Glutamatergic neuron (in vitro differentiated cells): ENCODE measurements around the gene MYL5. TPM values are rescaled to one million over a fixed set of nuclear protein-coding genes. Genes with fewer than 3 reads are reported as not detected.
"Not testable (repeated sequence)": the region's sequence is repeated elsewhere in the genome, so short reads cannot be mapped to it uniquely, and the experiment has no call there.

ENCODE experiments used
- DNase-seq: peaks from one replicate; pipeline ENCODE4 v3.0.0; 2022
- H3K27ac Mint-ChIP-seq: one replicate; pipeline ENCODE4 v1.8.0; 2020; ENCODE audit warnings: mild to moderate bottlenecking, mixed read lengths, inconsistent platforms; ENCODE audit not compliant: unreplicated experiment
- H3K27me3 Mint-ChIP-seq: one replicate; pipeline ENCODE4 v1.8.0; 2020; ENCODE audit warnings: mild to moderate bottlenecking, moderate library complexity, mixed read lengths, inconsistent platforms; ENCODE audit not compliant: unreplicated experiment
- H3K36me3 Mint-ChIP-seq: one replicate; pipeline ENCODE4 v1.8.0; 2020; ENCODE audit warnings: mild to moderate bottlenecking, mixed read lengths, inconsistent platforms; ENCODE audit not compliant: unreplicated experiment
- H3K4me1 Mint-ChIP-seq: one replicate; pipeline ENCODE4 v1.8.0; 2020; ENCODE audit warnings: mild to moderate bottlenecking, low read depth, mixed read lengths, inconsistent platforms; ENCODE audit not compliant: unreplicated experiment
- H3K4me3 Mint-ChIP-seq: one replicate; pipeline ENCODE4 v1.8.0; 2020; ENCODE audit warnings: mild to moderate bottlenecking, mixed read lengths, inconsistent platforms; ENCODE audit not compliant: unreplicated experiment
- H3K9me3 Mint-ChIP-seq: one replicate; pipeline ENCODE4 v1.8.0; 2020; ENCODE audit warnings: mild to moderate bottlenecking, moderate library complexity, mixed read lengths, inconsistent platforms; ENCODE audit not compliant: unreplicated experiment
- total RNA-seq: library from RNA; stranded (reverse); fragmentation: NEBNext Ultra II Directional; extraction: Animal tissue kit (Norgen Biotek cat#: 25700); gene quantifications from one replicate; pipeline ENCODE4 v1.2.1, GENCODE V29; 2021; ENCODE audit not compliant: unreplicated experiment
- TF ChIP-seq, protein P1 (sequence below): fragments of 200-600 bp; sonication (generic); IDR thresholded peaks from one replicate; pipeline ENCODE4 v1.5.0; 2021; ENCODE audit not compliant: partially characterized antibody, unreplicated experiment

MYL5 gene
- total RNA-seq, 1 donor from 2014 or later, result 13.6 TPM

GRCh38 chr4:637536-638280, 36.6 kb upstream of the MYL5 start:
- peaks cover 16% of the 10 kb centered on the region for H3K4me1 Mint-ChIP-seq
- TF ChIP-seq, protein P1, sequence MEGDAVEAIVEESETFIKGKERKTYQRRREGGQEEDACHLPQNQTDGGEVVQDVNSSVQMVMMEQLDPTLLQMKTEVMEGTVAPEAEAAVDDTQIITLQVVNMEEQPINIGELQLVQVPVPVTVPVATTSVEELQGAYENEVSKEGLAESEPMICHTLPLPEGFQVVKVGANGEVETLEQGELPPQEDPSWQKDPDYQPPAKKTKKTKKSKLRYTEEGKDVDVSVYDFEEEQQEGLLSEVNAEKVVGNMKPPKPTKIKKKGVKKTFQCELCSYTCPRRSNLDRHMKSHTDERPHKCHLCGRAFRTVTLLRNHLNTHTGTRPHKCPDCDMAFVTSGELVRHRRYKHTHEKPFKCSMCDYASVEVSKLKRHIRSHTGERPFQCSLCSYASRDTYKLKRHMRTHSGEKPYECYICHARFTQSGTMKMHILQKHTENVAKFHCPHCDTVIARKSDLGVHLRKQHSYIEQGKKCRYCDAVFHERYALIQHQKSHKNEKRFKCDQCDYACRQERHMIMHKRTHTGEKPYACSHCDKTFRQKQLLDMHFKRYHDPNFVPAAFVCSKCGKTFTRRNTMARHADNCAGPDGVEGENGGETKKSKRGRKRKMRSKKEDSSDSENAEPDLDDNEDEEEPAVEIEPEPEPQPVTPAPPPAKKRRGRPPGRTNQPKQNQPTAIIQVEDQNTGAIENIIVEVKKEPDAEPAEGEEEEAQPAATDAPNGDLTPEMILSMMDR, result no peak
- H3K9me3 Mint-ChIP-seq, result peaks cover 11% of the 10 kb centered on the region
- peak overlapping the region; percentile 34 for H3K4me3 Mint-ChIP-seq
- no peak for DNase-seq
- H3K27me3 Mint-ChIP-seq, result peaks cover 6% of the 10 kb centered on the region
- H3K36me3 Mint-ChIP-seq, result peaks cover 9% of the 10 kb centered on the region
- H3K27ac Mint-ChIP-seq, result peak overlapping the region; percentile 39

- Mint-ChIP-seq H3K4me1 (peaks cover 12% of the 10 kb centered on the region), H3K36me3 (peaks cover 10% of the 10 kb centered on the region)
- H3K9me3 Mint-ChIP-seq, H3K27me3 Mint-ChIP-seq, DNase-seq, H3K4me3 Mint-ChIP-seq, H3K27ac Mint-ChIP-seq: not testable (repeated sequence)
These were observed 32.0 kb upstream of the MYL5 start for GRCh38 chr4:642366-642765.

DNA sequence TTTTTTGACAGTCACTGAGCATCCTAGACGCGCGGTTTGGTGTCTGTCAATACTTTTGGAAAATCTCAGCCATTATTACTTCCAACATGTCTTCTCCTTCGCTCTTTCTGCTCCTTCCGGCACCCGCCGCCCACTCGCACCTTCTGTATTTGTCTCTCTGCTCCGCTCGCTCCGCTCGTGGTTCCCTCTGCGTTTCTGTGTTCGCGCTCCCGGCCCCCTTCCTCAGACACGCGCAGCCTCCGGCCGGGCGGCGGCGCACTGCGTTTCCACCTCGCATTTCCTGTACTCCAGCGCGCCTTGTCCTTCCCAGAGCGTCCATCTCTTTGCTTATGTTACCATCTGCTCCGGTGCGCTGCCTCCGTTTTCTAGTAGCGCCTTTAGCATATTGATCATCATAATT, 27.9 kb upstream of the MYL5 start:
- no peak overlapping the region for H3K27ac Mint-ChIP-seq
- TF ChIP-seq, protein P1, result no peak
- H3K4me3 Mint-ChIP-seq, result peak overlapping the region; percentile 30
- peaks cover 5% of the 10 kb centered on the region for H3K9me3 Mint-ChIP-seq
- H3K27me3 Mint-ChIP-seq, result peaks cover 5% of the 10 kb centered on the region
- H3K4me1 Mint-ChIP-seq, result peaks cover 5% of the 10 kb centered on the region
- H3K36me3 Mint-ChIP-seq, result peaks cover 3% of the 10 kb centered on the region
- DNase-seq, result no peak

DNA sequence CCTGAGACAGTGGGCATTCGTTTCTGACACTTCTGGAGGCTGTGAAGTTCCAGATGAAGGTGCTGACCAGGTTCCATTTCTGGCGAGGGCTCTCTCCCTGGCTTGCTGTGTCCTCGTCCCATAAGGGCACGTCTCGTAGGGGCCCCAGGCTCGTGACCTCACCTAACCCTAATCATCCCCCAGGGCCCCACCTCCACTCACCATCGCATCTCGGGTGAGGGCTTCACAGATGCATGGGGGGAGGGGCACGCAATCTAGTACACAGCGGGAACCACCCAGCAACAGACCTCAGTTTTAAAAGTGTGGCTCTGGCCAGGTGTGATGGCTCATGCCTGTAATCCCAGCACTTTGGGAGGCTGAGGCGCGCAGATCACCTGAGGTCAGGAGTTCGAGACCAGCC, 26.9 kb upstream of the MYL5 start:
- Mint-ChIP-seq H3K27me3 (peaks cover 7% of the 10 kb centered on the region), H3K36me3 (peaks cover 3% of the 10 kb centered on the region), H3K4me1 (peaks cover 5% of the 10 kb centered on the region), H3K27ac (no peak overlapping the region), H3K4me3 (no peak overlapping the region), H3K9me3 (peaks cover 5% of the 10 kb centered on the region)
- DNase-seq, result no peak
- TF ChIP-seq, protein P1, result no peak

DNA sequence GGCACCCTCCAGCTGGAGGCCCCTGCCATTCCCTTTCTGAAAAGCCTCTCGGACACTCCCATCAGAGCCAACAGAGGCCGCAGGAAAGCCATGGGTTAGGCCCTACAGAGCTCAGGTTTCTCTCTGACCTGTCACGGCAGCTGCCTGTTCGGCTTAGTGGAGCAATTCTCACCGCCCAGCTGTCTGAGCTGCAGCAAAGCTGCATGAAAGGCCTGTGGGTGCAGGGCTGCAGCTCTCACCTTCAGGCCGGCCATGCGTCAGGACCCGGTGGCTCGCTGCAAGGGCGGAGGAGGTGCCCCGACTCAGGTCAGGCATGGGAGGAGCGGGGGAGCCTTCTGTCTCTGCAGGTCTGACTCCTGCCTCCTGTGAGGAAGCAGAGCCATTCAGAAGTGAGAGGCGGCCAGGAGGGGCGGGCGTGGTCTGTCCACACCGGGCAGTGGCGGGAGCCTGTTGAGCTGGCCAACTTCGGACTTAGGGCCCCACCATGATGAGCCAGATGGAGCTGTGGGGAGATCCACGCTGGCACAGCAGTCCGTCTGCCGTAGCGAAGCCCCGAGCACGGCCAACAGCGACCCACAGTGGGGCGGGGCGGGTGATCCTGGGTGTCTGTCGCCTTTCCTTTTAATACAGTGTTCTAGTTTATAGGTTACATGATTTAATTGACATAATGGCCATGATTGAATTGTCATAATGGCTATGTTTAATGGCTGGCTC, 25.6 kb upstream of the MYL5 start:
- no peak overlapping the region for H3K27ac Mint-ChIP-seq

More for the DNA sequence above, 25.6 kb upstream of the MYL5 start:
- H3K4me3 Mint-ChIP-seq, result no peak overlapping the region
- no peak for DNase-seq
- peaks cover 5% of the 10 kb centered on the region for H3K4me1 Mint-ChIP-seq
- H3K36me3 Mint-ChIP-seq, result peaks cover 3% of the 10 kb centered on the region
- peaks cover 10% of the 10 kb centered on the region for H3K27me3 Mint-ChIP-seq
- peaks cover 9% of the 10 kb centered on the region for H3K9me3 Mint-ChIP-seq
- TF ChIP-seq, protein P1, result no peak
